Measurements from ENCODE around the gene MAPK13.
A peak's percentile ranks its signal among the peaks of the same experiment; 100 is the strongest.
"Not testable (repeated sequence)": the region's sequence is repeated elsewhere in the genome, so short reads cannot be mapped to it uniquely, and the experiment has no call there.

MAPK13 gene

DNA sequence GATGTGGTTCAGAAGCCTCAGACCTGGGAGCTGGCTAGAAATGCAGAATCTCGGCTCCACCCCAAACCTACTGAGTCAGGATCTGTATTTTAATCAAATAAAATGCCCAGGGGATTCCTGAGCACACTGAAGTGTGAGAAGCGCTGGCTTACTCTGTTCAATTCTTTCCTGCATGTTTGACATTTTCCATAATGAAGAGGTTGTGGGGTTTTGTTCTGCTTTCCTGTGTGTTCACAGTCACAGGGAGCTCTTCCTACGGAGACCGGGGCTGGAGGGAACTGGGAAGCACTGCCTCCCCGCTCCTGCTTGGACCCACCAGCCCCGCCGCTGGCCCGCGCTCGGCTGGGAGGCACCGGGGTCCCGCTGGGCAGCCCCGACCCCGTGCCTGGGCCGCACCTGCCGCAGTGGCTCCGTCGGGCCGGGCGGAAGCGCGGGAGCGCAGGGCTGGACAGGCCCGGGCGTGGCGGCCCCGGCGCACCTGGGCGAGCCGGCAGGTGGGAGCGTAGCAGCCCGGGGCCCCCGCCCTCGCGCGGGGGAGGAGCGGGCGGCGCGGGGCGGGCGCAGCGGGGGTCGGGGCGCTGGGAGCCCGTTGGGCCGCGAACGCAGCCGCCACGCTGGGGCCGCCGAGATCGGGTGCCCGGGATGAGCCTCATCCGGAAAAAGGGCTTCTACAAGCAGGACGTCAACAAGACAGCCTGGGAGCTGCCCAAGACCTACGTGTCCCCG is at the start of gene MAPK13:
Gene MAPK13 (plus strand): TSS at position 573 of the 726 bp plus-strand sequence. CDS start 70 bp downstream, at position 643.
- DNase-seq (ENCODE audit: low read depth in 3 of 3), result peak in 1 of 3 experiments; percentile 31

DNA sequence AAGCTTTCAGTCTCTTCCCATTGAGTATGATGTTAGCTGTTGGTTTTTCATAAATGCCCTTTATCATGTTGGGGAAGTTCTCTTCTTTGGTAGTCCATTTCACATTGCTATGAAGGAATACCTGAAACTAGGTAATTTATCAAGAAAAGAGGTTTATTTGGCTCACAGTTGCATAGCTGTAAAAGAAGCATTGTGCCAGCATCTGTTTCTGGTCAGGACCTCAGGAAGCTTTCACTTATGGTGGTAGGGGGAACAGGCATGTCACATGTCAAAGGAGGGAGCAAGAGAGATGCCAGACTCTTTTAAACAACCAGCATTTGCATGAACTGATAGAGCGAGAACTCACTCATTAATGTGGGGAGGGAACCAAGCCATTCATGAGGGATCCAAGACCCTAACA is 48.0 kb upstream of the MAPK13 start:
- DNase-seq (ENCODE audit: low read depth in 3 of 3), result no peak

DNA sequence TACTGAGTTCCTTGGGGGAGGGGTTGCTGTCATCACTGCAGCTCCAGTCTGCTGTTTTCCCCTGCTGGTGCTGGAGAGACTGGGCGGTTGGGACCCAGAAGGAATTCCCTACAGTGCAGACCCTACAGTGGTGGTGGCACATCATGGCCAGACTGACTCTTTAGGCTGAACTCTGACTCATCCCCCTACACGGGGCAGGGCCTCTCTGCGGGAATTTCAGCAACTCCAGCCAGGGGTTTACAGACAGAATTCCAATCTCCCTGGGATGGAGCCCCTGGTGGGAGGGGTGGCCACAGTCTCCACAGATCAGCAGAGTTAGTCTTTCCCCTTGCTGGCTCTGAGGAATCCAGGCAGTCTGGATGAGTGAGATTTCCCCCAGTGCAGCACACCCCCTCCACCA is 46.9 kb upstream of the MAPK13 start:
- no peak for DNase-seq (ENCODE audit: low read depth in 3 of 3)

DNA sequence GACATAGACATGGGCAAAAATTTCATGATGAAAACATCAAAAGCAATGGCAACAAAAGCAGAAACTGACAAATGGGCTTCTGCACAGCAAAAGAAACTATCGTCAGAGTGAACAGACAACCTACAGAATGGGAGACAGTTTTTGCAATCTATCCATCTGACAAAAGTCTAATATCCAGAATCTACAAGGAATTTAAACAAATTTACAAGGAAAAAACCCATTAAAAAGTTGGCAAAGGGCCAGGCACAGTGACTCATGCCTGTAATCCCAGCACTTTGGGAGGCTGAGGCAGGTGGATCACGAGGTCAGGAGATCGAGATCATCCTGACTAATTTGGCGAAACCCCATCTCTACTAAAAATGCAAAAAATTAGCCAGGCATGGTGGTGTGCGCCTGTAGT is 42.1 kb upstream of the MAPK13 start:
- DNase-seq (ENCODE audit: low read depth in 3 of 3), result not testable (repeated sequence)

DNA sequence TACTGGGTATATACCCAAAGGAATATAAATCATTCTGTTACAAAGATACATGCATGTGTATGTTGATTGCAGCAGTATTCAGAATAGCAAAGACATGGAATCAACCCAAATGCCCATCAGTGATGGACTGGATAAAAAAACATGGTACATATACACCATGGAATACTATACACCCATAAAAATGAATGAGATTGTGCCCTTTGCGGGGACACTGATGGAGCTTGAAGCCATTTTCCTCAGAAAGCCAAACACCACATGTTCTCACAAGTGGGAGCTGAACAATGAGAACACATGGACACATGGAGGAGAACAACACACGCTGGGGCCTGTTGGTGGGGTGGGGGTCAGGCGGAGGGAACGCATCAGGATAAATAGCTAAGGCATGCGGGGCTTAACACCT is 41.3 kb upstream of the MAPK13 start:
- no peak for DNase-seq (ENCODE audit: low read depth in 3 of 3)

DNA sequence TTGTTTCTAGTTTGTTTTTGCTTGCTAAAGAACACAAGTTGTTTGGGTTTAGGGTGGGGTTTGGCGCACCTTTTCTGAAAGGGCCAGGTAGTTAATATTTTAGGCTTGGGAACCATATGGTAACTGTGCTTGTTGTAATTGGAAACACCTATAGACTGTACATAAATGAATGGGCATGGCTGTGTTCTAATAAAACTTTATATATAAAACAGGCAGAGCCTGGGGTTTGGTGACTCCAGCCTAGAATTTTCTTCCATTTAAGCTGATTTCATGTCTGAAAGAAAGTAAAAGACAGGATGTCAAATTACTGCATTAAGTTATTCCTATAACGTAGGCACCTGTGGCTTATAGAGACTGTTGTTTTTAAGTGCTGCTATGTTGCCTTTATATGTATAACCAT is 36.1 kb upstream of the MAPK13 start:
- DNase-seq (ENCODE audit: low read depth in 3 of 3), result no peak

DNA sequence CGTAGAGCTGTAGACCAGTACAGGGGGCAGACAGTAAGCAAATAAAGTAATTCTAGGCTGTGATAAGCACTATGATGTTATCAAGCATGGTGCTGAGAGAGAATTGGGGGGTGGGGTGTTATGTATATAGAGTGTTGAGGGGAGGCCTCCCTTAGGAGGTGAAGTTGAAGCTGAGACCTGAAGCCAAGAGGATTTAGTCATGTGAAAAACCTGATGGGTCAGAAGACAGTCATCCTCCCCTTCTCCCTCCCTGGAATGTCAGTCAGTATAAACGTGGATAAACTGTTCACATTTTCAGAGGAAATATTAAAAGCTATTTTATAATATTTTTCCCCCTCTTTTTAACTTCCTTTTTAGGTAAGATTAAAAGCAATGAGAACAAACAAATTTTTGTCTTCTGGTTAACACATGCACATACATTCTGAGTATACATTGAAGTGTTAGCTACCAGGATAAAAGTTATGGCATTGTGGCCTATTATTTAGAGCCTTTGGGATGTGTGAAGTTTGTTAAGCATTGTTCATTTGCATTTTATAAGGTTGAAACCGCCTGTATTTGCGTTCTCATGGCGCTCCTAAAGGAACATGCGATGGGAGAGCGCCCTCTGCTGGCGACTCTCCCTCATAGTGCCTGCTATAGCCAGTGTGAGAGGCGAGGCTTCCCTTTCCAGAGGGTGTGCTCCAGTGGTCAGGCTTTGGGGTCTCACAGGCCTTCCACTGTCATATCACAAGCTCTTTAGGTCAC is 35.4 kb upstream of the MAPK13 start:
- DNase-seq (ENCODE audit: low read depth in 3 of 3), result peak; percentile 63 to 78 (median 64)

DNA sequence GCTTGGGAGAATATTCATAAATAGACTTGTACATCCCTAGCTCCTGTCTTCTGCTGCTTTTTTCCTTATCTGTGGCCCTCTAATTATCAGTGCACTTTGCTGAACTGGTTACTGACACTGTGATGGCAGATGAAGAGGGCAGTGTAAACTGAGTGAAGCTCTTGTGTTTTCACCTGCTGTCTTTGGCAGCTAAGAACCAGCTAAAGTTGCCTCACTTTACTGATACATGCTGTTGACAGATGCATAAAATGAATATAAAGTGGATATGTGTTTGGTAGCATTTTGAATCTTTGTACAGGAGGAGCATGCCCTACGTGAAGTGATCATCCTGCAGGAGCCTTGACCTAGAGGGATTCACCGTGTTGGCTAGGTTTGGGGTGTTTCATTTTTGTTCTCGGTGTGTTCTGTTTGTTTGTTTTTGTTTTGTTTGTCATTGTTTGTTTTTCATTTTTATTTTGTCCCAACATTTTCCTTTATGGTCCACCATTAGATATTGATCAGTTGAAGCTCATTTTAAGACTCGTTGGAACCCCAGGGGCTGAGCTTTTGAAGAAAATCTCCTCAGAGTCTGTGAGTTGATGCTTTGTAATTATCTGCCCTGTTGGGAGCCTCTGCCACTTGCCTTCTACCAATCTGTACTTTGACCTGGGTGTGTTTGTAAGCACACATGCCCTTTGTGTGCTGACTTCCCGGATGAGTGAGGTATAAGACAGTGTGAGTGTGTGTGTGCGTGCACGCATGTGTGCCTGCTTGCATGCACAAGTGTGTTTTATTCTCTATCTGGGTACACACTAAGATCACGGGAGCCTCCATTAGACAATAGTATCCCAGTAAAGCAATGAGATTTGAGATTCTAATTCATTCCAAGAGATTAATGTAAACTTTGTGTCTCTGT is 34.6 kb upstream of the MAPK13 start:
- no peak for DNase-seq (ENCODE audit: low read depth in 3 of 3)

DNA sequence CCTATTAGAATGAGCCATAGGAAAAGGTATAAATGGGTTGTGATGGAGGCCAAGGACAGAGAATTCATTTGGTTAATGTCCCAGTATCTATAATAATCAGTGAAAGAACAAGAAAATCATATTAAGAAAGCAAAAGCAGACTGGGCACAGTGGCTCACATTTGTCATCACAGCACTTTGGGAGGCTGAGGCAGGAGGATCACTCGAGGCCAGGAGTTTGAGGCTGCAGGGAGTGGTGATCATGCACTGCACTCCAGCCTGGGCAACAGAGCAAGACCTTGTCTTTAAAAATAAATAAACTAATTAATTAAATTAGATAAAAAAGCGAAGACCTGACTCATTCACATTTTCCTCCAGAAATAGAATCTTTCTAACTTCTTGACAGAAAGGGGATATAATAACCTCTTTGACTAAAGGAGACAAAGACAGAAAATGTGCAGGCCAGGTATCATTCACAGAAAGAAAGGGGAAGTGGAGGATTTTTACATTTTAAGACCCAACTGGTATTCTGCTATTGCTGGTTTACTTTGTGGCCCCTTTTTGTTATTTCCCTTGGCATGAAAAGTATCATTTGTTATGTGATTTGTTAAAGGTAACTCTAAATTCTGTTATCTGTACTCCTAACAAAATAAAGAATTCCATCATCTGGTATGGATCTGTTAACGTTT is 31.9 kb upstream of the MAPK13 start:
- DNase-seq (ENCODE audit: low read depth in 3 of 3), result no peak

DNA sequence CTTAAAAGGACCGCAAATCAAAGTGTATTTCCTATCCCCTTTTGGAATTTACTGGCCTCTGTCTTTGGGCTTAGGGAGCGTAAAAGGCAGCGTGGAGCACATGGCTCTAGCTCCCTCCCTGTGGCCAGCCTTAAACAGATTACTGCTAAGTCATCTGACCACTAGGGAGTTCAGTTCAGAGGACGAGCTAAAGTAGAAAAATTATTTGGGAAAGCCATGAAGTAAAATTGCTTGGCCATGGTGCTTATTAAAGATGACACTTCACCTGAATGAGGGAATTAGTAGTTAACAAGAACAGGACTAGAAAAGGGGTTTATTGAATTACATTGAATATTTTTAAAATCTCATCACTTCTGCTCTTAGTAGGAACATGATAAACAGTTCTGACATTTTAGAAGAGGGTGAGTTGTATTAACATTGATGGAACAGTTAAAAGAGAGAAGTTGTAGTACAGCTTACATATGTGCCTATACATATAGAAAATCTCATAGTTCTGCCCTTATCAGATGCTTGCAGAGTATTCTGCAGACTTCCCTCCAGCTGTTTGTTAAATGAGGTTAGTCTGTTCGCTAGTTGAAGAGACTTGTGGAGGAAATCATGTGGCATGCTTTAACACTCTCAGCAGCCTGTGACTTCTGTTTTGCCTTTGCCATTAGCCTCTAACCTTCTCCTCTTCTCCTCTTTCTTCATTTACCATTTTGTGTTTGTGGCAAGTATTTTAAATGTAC is 31.2 kb upstream of the MAPK13 start:
- no peak for DNase-seq (ENCODE audit: low read depth in 3 of 3)

DNA sequence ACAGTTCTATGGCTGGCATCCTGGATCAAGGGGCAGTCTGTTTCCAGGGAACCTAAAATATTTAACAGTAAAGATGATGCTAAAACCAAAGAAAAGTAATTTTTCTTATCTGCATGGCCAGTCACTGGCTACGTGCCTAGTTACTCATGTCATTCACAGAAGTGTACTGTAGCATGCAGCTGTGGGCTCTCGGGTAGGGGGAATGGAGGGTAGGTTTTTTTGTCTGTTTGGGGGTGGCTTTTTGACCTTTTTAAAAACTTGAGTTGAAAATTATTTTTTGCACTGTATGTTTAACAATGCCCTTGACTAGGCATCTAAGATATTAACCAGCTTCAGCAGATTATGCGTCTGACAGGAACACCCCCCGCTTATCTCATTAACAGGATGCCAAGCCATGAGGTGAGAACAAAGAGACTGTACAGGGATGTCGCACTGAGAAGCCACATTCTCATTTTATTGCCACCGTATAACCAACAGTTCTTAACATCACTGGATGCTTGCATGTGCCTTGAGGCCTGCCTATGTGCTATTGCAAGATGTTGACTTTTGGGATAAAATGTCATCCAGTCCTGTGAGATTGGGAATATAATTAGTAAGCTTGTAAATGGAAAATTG is 30.3 kb upstream of the MAPK13 start:
- no peak for DNase-seq (ENCODE audit: low read depth in 3 of 3)

DNA sequence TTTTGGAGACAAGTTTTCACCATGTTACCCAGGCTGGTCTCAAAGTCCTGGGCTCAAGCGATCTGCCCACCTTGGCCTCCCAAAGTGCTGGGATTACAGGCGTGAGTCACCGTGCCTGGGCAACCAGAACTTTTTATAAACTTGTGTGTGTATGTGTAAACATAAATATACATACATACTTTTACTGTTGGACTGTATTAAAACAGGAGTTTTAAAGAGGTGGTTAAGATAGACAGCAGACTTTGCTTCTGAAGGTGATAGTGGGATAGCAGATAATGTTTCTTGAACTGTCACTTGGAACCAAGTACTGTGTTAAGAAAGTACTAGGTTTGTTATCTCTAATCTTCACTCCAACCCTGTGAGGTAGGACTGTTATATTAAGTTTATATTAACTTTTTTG is 28.6 kb upstream of the MAPK13 start:
- no peak for DNase-seq (ENCODE audit: low read depth in 3 of 3)

DNA sequence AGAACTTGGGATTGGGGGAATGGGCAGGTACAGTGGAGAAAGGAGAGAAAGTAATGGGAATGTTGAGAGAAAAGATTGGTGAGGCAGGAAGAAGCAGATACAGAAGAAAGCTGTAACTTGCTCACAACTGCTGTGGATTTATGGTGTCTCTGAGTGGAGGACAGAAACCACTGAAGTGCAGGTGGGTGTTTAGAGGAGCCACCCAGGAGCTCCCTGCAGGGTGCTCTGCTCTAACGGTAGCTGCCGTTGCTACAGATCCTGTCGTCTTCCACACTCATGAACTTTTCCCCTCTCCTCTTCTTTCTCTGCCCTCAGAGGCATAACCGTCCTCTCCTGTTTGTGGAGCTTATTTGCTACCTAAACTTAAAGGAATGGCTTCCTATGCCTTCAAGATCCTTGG is 27.5 kb upstream of the MAPK13 start:
- no peak for DNase-seq (ENCODE audit: low read depth in 3 of 3)

DNA sequence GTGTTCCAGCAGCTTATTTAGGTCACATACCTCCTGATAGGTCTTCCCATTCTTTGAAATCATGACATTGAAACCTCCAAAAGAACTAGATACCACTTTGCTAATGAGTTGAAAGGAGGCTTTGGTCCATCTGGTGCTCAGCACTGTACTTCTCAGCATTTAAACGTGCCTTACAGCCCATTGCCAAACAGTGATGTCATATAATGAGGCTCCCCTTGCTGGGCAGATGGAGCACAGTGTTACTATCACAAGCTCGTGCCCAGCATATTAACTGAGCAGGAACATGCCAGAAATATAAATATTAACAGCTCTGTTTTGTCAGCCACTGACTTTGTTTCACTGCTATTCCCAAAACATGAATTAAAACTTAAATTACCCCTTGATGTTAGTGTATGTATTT is 25.5 kb upstream of the MAPK13 start:
- no peak for DNase-seq (ENCODE audit: low read depth in 3 of 3)

DNA sequence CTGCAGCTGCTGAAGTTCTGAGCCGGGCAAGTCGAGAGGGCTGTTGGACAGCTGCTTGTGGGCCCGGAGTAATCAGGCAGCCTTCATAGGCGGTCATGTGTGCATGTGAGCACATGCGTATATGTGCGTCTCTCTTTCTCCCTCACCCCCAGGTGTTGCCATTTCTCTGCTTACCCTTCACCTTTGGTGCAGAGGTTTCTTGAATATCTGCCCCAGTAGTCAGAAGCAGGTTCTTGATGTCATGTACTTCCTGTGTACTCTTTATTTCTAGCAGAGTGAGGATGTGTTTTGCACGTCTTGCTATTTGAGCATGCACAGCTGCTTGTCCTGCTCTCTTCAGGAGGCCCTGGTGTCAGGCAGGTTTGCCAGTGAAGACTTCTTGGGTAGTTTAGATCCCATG is 21.2 kb upstream of the MAPK13 start:
- no peak for DNase-seq (ENCODE audit: low read depth in 3 of 3)

DNA sequence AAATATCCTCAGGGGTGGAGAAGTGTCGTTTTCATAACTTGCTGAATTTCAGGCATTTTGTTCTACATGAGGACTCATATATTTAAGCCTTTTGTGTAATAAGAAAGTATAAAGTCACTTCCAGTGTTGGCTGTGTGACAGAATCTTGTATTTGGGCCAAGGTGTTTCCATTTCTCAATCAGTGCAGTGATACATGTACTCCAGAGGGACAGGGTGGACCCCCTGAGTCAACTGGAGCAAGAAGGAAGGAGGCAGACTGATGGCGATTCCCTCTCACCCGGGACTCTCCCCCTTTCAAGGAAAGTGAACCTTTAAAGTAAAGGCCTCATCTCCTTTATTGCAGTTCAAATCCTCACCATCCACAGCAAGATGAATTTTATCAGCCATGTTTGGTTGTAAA is 20.3 kb upstream of the MAPK13 start:
- no peak for DNase-seq (ENCODE audit: low read depth in 3 of 3)

DNA sequence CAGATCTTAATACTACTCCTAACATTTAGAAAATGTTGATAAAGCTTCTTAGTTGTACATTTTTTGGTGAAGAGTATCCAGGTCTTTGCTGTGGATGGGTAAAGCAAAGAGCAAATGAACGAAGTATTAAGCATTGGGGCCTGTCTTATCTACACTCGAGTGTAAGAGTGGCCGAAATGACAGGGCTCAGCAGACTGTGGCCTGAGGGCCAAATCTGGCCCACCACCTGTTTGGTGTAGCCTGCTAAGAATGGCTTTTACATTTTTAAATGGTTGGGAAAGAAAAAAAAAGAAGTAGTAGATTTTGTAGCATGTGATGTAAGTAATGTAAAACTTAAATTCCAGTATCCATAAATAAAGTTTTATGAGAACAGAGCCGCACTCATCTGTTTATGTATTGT is 19.4 kb upstream of the MAPK13 start:
- no peak for DNase-seq (ENCODE audit: low read depth in 3 of 3)

DNA sequence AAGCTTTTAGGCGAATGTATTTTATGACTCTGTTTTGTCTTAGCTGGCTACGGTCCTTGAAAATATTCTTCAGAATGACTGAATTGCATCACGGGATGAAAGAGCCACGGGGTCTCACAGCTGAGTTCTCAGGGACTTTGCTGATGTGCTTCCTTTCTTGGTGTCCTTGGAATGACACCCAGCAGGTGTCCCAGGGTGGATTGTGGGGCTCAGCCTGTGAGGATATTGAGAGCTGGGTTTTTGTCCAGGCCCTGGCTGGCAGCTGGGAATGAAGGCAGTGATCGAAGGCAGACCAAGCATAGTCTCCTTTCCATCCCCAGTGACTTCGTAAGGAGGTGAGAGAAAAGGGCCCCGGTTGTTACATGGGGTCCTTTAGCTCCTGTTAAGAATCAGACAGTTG is 18.8 kb upstream of the MAPK13 start:
- no peak for DNase-seq (ENCODE audit: low read depth in 3 of 3)

DNA sequence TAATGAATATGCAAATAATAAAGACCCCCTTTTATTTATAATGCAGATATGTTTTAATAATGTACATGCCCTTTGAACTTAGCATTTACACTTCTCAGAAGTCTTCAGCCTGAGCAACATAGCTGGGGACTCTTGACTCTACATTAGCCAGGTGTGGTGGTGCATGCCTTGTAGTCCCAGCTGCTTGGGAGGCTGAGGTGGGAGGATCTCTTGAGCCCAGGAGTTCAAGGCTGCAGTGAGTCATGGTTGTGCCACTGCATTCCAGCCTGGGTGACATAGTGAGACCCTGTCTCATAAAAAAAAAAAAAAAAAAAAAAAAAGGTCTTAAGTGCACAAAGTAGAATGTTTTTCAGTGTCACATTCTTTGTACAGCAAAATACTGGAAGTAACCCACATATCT is 17.3 kb upstream of the MAPK13 start:
- no peak for DNase-seq (ENCODE audit: low read depth in 3 of 3)

DNA sequence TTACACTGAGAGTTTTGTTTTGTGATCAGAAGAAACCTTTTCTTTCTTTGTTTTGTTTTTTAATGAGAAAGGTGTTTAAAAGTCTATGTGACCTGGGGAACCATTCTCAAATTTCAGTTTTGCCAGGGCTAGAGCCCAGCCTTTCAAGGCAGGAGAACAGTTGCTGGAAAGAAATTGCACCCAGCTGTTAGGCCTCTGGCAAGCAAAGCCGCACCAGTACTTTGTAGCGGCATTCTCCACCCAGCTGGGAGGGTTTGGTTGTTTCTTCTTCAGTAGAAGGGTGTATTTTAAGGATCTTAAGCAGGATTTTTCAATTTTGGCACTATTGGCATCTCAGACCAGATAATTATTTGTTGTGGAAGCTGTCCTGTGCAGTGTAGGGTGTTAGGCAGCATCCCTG is 16.6 kb upstream of the MAPK13 start:
- DNase-seq (ENCODE audit: low read depth in 3 of 3), result no peak
